H1 (cell line): ENCODE results near the gene CSDE1.

Experiments
- CEBPB ChIP-seq: IDR thresholded peaks from 2 replicates; pipeline ENCODE4 v1.6.1; 2012; ENCODE audit warnings: low read depth, low read length
- CHD2 ChIP-seq: IDR thresholded peaks from 2 replicates; pipeline ENCODE4 v1.6.1; 2012; ENCODE audit warnings: low read length, improper control_type of control experiment
- CTBP2 ChIP-seq: IDR thresholded peaks from 2 replicates; pipeline ENCODE4 v1.7.0; 2011; ENCODE audit warnings: borderline replicate concordance, mild to moderate bottlenecking, moderate library complexity, mixed read lengths, low read length; ENCODE audit not compliant: insufficient read depth, insufficient read length
- CTCF ChIP-seq, 3 experiments: IDR thresholded peaks; 1 replicate in 2 of 3; 2 replicates in 1 of 3; pipeline versions ENCODE4 v1.5.1 to v1.6.1; 2011; ENCODE audit warnings: low read length in 3 of 3, mild to moderate bottlenecking in 3 of 3, inconsistent platforms in 2 of 3, low read depth in 1 of 3, moderate library complexity in 1 of 3; ENCODE audit not compliant: insufficient read depth in 1 of 3; ENCODE audit errors: control extremely low read depth in 1 of 3
- POLR2A ChIP-seq, 2 experiments: IDR thresholded peaks; 1 replicate in 1 of 2; 2 replicates in 1 of 2; pipeline ENCODE4 v1.6.1; 2011; ENCODE audit warnings: low read depth in 2 of 2, low read length in 2 of 2, mild to moderate bottlenecking in 2 of 2; ENCODE audit errors: control extremely low read depth in 1 of 2
- POLR2AphosphoS5 ChIP-seq: IDR thresholded peaks from 2 replicates; pipeline ENCODE4 v1.6.1; 2011; ENCODE audit warnings: low read depth, low read length
- RAD21 ChIP-seq, 2 experiments: IDR thresholded peaks in 1 of 2; conservative IDR thresholded peaks in 1 of 2; 2 replicates each; pipeline ENCODE4 v1.6.1; 2011; ENCODE audit warnings: low read depth in 2 of 2, low read length in 2 of 2, improper control_type of control experiment in 1 of 2, inconsistent platforms in 1 of 2, mild to moderate bottlenecking in 1 of 2, moderate library complexity in 1 of 2
- SIX5 ChIP-seq: IDR thresholded peaks from 2 replicates; pipeline ENCODE4 v1.6.1; 2011; ENCODE audit warnings: mild to moderate bottlenecking, low read depth, low read length
- SUZ12 ChIP-seq: fragments of 200-600 bp; sonication (generic); IDR thresholded peaks from 2 replicates; pipeline ENCODE4 v1.6.1; 2012; ENCODE audit warnings: mild to moderate bottlenecking, inconsistent platforms, low read length, moderate library complexity, mixed read lengths
- TF ChIP-seq, protein P1 (sequence below): IDR thresholded peaks from 2 replicates; pipeline ENCODE4 v1.6.1; 2012; ENCODE audit warnings: low read length, inconsistent platforms

- TF ChIP-seq SUZ12 = no peak
- TF ChIP-seq SIX5 = no peak
- no peak for TF ChIP-seq CTCF (IDR thresholded peaks at IDR 0.05; ENCODE audit: control extremely low read depth in 1 of 3, insufficient read depth in 1 of 3, low read depth in 1 of 3, low read length in 3 of 3)
- no peak for TF ChIP-seq CEBPB
- TF ChIP-seq CTBP2 = no peak
- TF ChIP-seq CHD2 = no peak
- no peak; a peak in 1 of 3 replicates for TF ChIP-seq POLR2A (IDR thresholded peaks at IDR 0.05; ENCODE audit: control extremely low read depth in 1 of 2, low read depth in 2 of 2, low read length in 2 of 2)
- TF ChIP-seq, protein P1, sequence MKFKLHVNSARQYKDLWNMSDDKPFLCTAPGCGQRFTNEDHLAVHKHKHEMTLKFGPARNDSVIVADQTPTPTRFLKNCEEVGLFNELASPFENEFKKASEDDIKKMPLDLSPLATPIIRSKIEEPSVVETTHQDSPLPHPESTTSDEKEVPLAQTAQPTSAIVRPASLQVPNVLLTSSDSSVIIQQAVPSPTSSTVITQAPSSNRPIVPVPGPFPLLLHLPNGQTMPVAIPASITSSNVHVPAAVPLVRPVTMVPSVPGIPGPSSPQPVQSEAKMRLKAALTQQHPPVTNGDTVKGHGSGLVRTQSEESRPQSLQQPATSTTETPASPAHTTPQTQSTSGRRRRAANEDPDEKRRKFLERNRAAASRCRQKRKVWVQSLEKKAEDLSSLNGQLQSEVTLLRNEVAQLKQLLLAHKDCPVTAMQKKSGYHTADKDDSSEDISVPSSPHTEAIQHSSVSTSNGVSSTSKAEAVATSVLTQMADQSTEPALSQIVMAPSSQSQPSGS = no peak
- no peak for TF ChIP-seq RAD21 (IDR thresholded peaks at IDR 0.05 in 1 of 2, conservative IDR thresholded peaks at IDR 0.05 in 1 of 2; ENCODE audit: low read depth in 2 of 2, low read length in 2 of 2)
- TF ChIP-seq POLR2AphosphoS5 = no peak
Observed at GRCh38 chr1:114746450-114747121, 11.2 kb downstream of the CSDE1 start.
